Activated CD4-positive, CD25-positive, alpha-beta regulatory T cell treated with anti-CD3 and anti-CD28 coated beads, Interleukin-2, amount 50 U/mL, for 72 hours (primary cell): ENCODE results near the gene TOR1AIP2.
A peak's percentile ranks its signal among the peaks of the same experiment; 100 is the strongest.

Experiments
- DNase-seq: peaks from one replicate; pipeline ENCODE4 v3.0.0; 2021

Gene TOR1AIP2

GRCh38 chr1:179823693-179824092 is 53.9 kb downstream of the TOR1AIP2 start:
- DNase-seq, result peak; percentile 1

GRCh38 chr1:179822065-179822464 is 55.5 kb downstream of the TOR1AIP2 start:
- no peak for DNase-seq

- peak; percentile 15 for DNase-seq
Measured at GRCh38 chr1:179821524-179821923, 56.1 kb downstream of the TOR1AIP2 start.

- peak; percentile 17 for DNase-seq
Measured at GRCh38 chr1:179820226-179820970, 57.2 kb downstream of the TOR1AIP2 start.

- DNase-seq, result peak; percentile 28
Measured at GRCh38 chr1:179818743-179819173, 58.8 kb downstream of the TOR1AIP2 start.

- peak; percentile 1 for DNase-seq
Measured at GRCh38 chr1:179818260-179818659, 59.3 kb downstream of the TOR1AIP2 start.

- no peak for DNase-seq
Measured at GRCh38 chr1:179817789-179818188, 59.8 kb downstream of the TOR1AIP2 start.

- DNase-seq, result no peak
Measured at GRCh38 chr1:179817056-179817455, 60.5 kb downstream of the TOR1AIP2 start.

GRCh38 chr1:179816196-179816960 is 61.2 kb downstream of the TOR1AIP2 start:
- peak; percentile 17 for DNase-seq

- no peak for DNase-seq
Measured at GRCh38 chr1:179815641-179816040, 62.0 kb downstream of the TOR1AIP2 start.

GRCh38 chr1:179814546-179814838 is 63.1 kb downstream of the TOR1AIP2 start:
- DNase-seq, result no peak

GRCh38 chr1:179813626-179814545 is 63.7 kb downstream of the TOR1AIP2 start:
- DNase-seq, result no peak

- DNase-seq, result no peak
Measured at GRCh38 chr1:179812501-179813292, 64.9 kb downstream of the TOR1AIP2 start.

GRCh38 chr1:179810367-179810715 is 67.3 kb downstream of the TOR1AIP2 start:
- DNase-seq, result peak; percentile 24

- peak; percentile 68 for DNase-seq
Measured at GRCh38 chr1:179809506-179810366, 67.9 kb downstream of the TOR1AIP2 start.

- no peak for DNase-seq
Measured at GRCh38 chr1:179808503-179808902, 69.1 kb downstream of the TOR1AIP2 start.

GRCh38 chr1:179807691-179808485 is 69.7 kb downstream of the TOR1AIP2 start:
- DNase-seq, result no peak

GRCh38 chr1:179807291-179807690 is 70.3 kb downstream of the TOR1AIP2 start:
- DNase-seq, result no peak

GRCh38 chr1:179806333-179806732 is 71.3 kb downstream of the TOR1AIP2 start:
- no peak for DNase-seq
